Mesothelial cell of epicardium (in vitro differentiated cells): Measurements from ENCODE around the gene FATE1. TPM values are rescaled to one million over a fixed set of nuclear protein-coding genes. Genes with fewer than 3 reads are reported as not detected.

Experiments used
- DNase-seq, 2 experiments: peaks; one replicate each; pipeline ENCODE4 v3.0.0; 2021; ENCODE audit warnings: low spot score in 2 of 2; ENCODE audit not compliant: unreplicated experiment in 2 of 2
- H3K27ac Mint-ChIP-seq: 2 replicates; pipeline ENCODE4 v1.8.0; 2021; ENCODE audit warnings: mixed read lengths
- H3K27me3 Mint-ChIP-seq: 2 replicates; pipeline ENCODE4 v1.8.0; 2021; ENCODE audit warnings: low read depth, mixed read lengths
- H3K36me3 Mint-ChIP-seq: 2 replicates; pipeline ENCODE4 v1.8.0; 2021; ENCODE audit warnings: mixed read lengths
- H3K4me1 Mint-ChIP-seq: 2 replicates; pipeline ENCODE4 v1.8.0; 2021; ENCODE audit warnings: mixed read lengths
- H3K4me3 Mint-ChIP-seq: 2 replicates; pipeline ENCODE4 v1.8.0; 2021; ENCODE audit warnings: mild to moderate bottlenecking, moderate library complexity, mixed read lengths
- H3K9me3 Mint-ChIP-seq: 2 replicates; pipeline ENCODE4 v1.8.0; 2021; ENCODE audit warnings: mixed read lengths
- CTCF ChIP-seq: fragments of 200-600 bp; sonication (generic); IDR thresholded peaks from one replicate; pipeline ENCODE4 v1.5.0; 2021; ENCODE audit warnings: antibody characterized with exemption; ENCODE audit not compliant: unreplicated experiment
- total RNA-seq: library from RNA; stranded (reverse); gene quantifications from 3 replicates; pipeline ENCODE4 v1.2.1, GENCODE V29; 2021

Gene FATE1
- total RNA-seq, 1 donor from 2014 or later = not detected

DNA sequence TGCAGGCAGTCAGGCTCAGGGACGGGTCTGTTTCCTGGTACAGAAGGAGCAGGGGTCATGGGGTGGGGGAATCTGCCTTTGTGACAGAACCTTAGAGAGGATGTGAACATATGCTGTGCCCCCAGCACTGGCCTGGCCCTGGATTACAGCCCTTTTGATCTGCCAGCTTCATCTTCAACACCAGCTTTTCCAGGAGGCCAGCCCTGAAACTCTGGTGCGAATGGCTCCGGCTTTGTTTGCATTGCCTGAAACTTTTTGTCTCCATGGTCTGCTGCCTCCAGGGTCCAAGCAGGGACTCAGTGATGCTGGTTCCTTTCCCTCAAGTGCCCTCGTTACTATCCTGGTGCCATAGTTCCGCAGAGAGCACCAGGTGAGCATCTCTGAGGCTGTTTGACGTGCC, 20.9 kb downstream of the FATE1 start:
- H3K27me3 Mint-ChIP-seq = peaks cover 43% of the 10 kb centered on the region
- DNase-seq = no peak
- H3K27ac Mint-ChIP-seq = no peak overlapping the region
- H3K36me3 Mint-ChIP-seq = no peaks in the 10 kb centered on the region
- H3K4me3 Mint-ChIP-seq = no peak overlapping the region
- no peaks in the 10 kb centered on the region for H3K4me1 Mint-ChIP-seq
- peaks cover 32% of the 10 kb centered on the region for H3K9me3 Mint-ChIP-seq
- TF ChIP-seq CTCF = no peak

GRCh38 chrX:151737494-151737893, 21.7 kb downstream of the FATE1 start:
- Mint-ChIP-seq H3K27ac (no peak overlapping the region), H3K9me3 (peaks cover 37% of the 10 kb centered on the region), H3K4me1 (no peaks in the 10 kb centered on the region), H3K27me3 (peaks cover 35% of the 10 kb centered on the region), H3K4me3 (no peak overlapping the region), H3K36me3 (no peaks in the 10 kb centered on the region)
- no peak for DNase-seq
- no peak for TF ChIP-seq CTCF

DNA sequence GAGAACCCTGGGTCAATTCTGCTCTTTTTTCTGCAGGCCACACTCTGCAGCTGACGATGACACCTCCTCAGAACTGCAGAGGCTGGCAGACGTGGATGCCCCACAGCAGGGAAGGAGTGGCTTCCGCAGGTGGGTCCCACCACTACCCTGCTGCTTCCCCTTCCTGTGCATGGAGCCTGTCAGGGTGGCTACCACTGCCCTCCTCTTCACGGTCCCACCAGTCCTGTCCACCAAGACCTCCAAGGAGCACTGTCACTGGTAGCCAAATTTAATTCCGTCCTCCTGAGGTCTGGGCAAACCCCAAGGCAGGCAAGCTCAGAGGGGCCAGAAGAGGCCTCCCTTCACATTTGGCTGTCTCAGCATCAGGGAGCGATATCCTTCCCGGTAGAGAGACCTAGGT, 22.9 kb downstream of the FATE1 start:
- no peak for DNase-seq
- Mint-ChIP-seq H3K9me3 (peaks cover 45% of the 10 kb centered on the region), H3K27me3 (peaks cover 25% of the 10 kb centered on the region), H3K27ac (no peak overlapping the region), H3K4me3 (no peak overlapping the region), H3K4me1 (no peaks in the 10 kb centered on the region), H3K36me3 (no peaks in the 10 kb centered on the region)
- no peak for TF ChIP-seq CTCF

DNA sequence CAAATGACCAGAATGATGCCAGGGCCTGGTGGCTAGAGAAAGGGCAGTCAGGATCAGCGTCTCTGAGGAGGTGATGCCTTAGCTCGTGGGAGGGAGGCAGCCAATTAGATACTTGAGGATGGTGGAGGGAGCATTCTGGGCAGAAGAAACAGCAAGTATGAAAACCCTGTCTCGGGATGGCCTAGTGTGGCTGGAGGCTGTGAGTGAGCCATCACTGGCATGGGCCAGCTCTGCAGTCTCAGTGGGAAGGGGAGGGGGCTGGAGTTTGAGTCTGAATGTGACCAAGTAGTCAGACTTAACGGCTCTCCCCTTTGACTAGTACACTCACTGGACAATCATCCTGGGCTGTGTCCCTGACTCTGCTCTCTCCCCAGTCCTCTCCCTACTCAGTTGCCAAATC, 25.8 kb downstream of the FATE1 start:
- no peak for DNase-seq
- no peaks in the 10 kb centered on the region for H3K36me3 Mint-ChIP-seq
- TF ChIP-seq CTCF = no peak
- no peaks in the 10 kb centered on the region for H3K4me1 Mint-ChIP-seq
- H3K9me3 Mint-ChIP-seq = peaks cover 30% of the 10 kb centered on the region
- H3K4me3 Mint-ChIP-seq = no peak overlapping the region
- peaks cover 4% of the 10 kb centered on the region for H3K27me3 Mint-ChIP-seq
- no peak overlapping the region for H3K27ac Mint-ChIP-seq

GRCh38 chrX:151742311-151742710, 26.5 kb downstream of the FATE1 start:
- DNase-seq = no peak
- H3K4me1 Mint-ChIP-seq = no peaks in the 10 kb centered on the region
- TF ChIP-seq CTCF = no peak
- no peak overlapping the region for H3K4me3 Mint-ChIP-seq
- no peak overlapping the region for H3K27ac Mint-ChIP-seq
- no peaks in the 10 kb centered on the region for H3K36me3 Mint-ChIP-seq
- peaks cover 4% of the 10 kb centered on the region for H3K27me3 Mint-ChIP-seq
- H3K9me3 Mint-ChIP-seq = peaks cover 37% of the 10 kb centered on the region
